GM19467 (cell line): Measurements from ENCODE around the gene HRNR.

ENCODE experiments used
- ATAC-seq: cut with Tn5 transposase; IDR thresholded peaks from one replicate; pipeline ENCODE4 v1.9.1; 2021; ENCODE audit warnings: mild to moderate bottlenecking, moderate library complexity; ENCODE audit not compliant: unreplicated experiment

The HRNR gene

GRCh38 chr1:152189657-152190442 is 34.1 kb downstream of the HRNR start:
- ATAC-seq, result no peak

- no peak for ATAC-seq
Observed at GRCh38 chr1:152188673-152189591, 35.1 kb downstream of the HRNR start.

- ATAC-seq, result no peak
Observed at GRCh38 chr1:152186556-152187285, 37.3 kb downstream of the HRNR start.

- no peak for ATAC-seq
Observed at GRCh38 chr1:152185544-152186391, 38.2 kb downstream of the HRNR start.

- no peak for ATAC-seq
Observed at GRCh38 chr1:152182944-152183361, 41.0 kb downstream of the HRNR start.

GRCh38 chr1:152182431-152182830 is 41.6 kb downstream of the HRNR start:
- no peak for ATAC-seq

GRCh38 chr1:152179566-152179965 is 44.4 kb downstream of the HRNR start:
- ATAC-seq, result no peak

- ATAC-seq, result no peak
Observed at GRCh38 chr1:152170287-152170905, 53.6 kb downstream of the HRNR start.

- ATAC-seq, result no peak
Observed at GRCh38 chr1:152169366-152170025, 54.5 kb downstream of the HRNR start.

GRCh38 chr1:152168535-152168868 is 55.5 kb downstream of the HRNR start:
- no peak for ATAC-seq

- no peak for ATAC-seq
Observed at GRCh38 chr1:152167835-152168534, 56.0 kb downstream of the HRNR start.

DNA sequence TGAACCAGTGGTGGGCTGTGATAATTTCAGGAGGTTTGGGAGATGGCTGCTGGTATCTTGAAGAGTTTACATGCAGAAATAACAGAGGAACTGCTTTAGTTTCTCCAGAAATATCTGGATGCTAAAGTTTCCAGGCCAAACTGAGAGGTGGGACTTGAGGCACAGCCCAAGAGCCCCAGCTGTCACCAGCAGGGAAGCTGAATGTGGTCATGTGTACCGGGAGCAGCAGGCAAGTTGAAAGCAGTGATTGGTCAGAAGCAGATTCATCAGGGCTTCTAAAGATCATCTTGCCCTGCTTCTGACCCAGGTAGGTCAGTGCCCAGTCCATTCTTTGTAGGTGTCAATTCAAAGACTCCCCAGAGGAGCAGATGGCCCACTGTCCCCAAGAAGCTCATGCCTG is 57.0 kb downstream of the HRNR start:
- no peak for ATAC-seq

DNA sequence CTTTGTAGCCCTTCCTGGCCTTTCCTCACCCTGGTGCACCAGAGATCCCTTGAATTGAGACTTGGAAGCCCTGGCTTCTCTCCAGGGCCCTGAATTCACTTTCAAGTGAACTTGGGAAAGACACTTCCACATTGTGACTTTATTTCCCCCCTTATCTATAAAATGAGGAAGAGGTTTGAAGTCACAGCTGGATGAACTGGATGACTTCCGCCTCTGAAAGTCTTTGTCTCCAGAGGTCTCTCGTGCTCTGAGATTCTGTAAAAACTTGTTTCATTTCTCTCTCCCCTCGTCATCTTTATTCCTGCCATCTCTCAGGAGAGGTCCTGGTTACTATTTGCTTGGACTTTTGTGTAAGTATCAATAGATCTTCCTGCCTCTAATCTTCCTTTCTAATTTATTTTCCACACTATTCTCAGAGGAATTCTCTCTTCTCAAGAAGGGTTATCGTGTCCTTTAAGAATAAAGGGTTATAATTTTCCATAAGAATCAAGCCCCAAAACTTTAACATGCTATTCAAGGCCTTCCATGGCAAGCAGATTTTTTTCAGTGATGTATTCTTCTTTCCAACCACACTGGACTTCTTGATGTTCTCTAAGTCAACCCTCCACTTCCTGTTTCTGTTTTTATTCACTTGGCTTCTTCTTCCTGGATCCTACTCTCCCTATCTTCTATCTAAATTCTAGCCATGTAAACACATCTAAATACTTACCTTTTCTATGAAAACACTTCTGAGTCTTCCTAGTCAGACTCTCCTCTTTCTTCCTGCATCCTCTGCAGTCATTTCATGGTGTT is 58.5 kb downstream of the HRNR start:
- ATAC-seq, result no peak

DNA sequence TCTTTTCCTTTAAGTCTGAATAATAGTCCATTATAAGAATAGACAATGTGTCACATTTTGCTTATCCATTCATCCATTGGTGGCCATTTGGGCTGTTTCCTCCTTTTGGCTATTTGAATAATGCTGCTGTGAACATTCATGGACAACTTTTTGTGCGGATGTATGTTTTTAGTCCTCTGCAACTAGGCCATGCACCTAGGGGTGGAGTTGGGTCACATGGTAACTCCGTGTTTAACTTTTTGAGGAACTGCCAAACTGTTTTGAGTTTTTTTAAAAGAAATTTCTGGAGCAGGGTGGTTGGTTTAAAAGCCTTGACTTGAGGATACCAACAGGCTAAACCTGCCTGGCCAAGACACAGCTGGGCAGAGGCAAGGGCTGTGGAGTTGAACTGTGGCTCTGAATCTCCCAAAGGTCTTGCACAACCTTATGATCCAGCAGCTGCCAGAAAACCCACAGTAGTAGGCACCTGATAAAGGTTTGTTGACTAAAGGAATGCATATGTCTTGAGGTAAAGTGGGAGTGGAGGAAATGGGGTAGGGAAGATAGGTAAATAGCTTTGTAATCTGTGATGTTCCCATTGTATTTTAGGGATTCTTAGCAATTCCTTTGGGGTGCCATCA is 59.4 kb downstream of the HRNR start:
- ATAC-seq, result no peak

DNA sequence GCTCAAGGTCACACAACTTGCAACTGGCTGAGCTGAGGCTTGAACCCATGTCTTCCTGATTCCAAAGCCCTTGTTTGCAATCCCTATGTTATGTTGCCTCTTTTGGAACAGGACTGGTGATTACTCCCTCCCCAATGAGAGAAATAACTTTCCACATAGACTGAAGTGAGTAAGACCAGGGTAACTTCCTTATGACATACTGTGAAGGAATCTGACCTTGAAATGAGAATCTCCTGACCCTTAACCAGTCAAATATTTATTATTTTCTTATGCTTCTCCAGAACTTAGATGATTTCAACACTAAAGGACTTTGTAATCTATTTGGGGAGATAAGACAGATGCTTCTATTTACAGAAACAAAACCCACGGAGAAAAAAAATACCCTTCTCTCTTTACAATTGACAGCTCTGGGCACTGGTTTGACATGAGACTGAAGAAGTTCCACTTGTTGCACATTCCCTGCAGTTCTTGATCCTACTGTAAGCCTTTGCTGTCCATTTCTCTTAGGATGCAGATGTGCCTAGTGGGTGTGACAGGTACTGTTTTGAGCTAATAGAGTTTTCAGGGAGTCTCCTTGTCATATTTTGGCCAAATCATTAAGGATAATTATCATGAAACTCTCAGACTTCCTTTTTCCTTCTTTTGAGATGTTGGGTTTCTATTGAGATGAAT is 61.1 kb downstream of the HRNR start:
- ATAC-seq, result no peak
